ENCODE results near the gene NBPF1.
"Not testable (repeated sequence)": the region's sequence is repeated elsewhere in the genome, so short reads cannot be mapped to it uniquely, and the experiment has no call there.

Gene NBPF1

GRCh38 chr1:16605532-16606505 is 7.5 kb downstream of the NBPF1 start:
- no peak for DNase-seq (ENCODE audit: low spot score)

- no peak for DNase-seq (ENCODE audit: low spot score)
Measured at GRCh38 chr1:16605213-16605525, 8.2 kb downstream of the NBPF1 start.

- DNase-seq (ENCODE audit: low spot score) = not testable (repeated sequence)
Measured at GRCh38 chr1:16604514-16605212, 8.7 kb downstream of the NBPF1 start.

GRCh38 chr1:16603623-16604022 is 9.7 kb downstream of the NBPF1 start:
- DNase-seq (ENCODE audit: low spot score) = not testable (repeated sequence)

- DNase-seq (ENCODE audit: low spot score) = not testable (repeated sequence)
Measured at GRCh38 chr1:16602336-16603011, 10.9 kb downstream of the NBPF1 start.

DNA sequence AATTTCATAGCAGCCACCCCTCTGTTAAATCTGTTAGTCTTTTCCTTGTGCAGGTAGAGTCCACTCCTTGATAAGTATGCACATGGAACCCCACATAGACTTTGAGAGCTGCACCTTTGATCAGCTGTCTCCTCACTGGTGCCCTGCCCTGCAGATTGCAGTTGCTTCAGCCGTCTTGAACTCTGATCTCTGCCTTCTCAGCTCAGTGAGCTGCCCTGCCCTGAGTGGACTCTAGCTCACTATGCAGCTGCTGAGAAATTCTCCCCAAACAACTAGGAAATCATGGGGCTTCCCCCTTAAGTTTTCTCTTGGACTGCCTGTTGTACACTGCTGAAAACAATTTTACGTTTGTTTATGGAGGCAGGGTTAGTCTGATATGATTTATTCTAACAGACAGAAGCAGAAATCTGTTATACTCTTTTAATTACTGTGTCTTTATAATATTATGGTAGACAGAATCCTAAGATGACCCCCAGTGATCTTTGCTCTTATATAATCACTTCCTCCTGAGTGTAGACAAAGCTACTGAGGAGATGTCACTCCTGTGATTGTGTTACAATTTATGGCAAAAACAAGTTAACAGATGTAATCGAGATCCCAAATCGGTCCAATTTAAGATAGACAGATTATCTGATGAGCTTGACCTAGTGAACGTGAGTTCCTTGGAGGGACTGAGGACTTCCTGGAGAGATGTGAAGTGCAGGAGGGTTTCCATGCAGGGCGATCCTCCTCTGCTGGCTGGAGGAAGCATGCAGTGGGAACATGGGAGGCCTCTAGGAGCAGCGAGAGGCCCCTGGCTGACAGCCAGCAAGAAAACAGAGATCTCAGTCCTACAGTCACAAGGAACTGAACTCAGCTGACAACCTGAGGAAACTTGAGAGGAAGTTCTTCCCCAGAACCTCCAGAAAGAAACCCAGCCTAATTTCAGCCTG is 12.2 kb downstream of the NBPF1 start:
- DNase-seq (ENCODE audit: low spot score) = not testable (repeated sequence)

DNA sequence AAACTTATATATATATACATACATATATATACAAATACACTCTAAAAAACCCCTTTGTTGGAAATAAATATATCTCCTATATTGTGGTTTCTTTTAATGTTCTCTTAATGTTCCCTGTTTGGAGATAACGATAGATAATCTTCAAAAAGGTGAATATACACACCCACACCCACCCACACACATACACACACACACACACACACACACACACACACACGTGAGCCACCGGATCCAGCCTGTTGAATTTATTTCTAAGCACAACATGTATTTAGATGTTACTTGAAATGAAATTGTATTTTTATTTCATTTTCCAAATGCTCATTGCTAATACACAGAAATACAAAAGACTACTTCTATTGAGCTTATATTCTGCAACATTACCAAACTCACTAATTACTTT is 14.0 kb downstream of the NBPF1 start:
- DNase-seq (ENCODE audit: low spot score) = not testable (repeated sequence)

GRCh38 chr1:16595216-16595615 is 18.1 kb downstream of the NBPF1 start:
- DNase-seq (ENCODE audit: low spot score) = not testable (repeated sequence)

DNA sequence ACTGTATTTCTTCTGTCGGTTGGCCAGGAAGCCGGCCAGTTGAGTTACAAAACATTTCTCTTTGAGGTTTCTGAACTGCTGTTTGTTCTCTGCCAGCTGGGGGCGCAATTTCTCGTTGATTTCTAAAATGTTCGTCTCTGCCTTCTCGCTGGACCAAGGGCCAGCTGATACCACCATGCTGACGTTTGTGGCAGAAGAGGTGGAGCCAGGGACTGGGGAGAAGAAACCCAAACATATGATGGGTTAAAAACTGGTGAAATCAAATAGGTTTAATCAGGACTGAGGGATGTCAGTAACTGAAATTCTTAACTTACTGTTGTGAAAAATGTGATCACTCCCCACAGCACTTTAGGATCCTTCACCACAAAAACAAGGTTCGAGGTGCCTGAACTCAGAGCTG is 21.5 kb downstream of the NBPF1 start:
- DNase-seq (ENCODE audit: low spot score) = not testable (repeated sequence)

- DNase-seq (ENCODE audit: low spot score) = not testable (repeated sequence)
Measured at GRCh38 chr1:16588081-16588480, 25.3 kb downstream of the NBPF1 start.

DNA sequence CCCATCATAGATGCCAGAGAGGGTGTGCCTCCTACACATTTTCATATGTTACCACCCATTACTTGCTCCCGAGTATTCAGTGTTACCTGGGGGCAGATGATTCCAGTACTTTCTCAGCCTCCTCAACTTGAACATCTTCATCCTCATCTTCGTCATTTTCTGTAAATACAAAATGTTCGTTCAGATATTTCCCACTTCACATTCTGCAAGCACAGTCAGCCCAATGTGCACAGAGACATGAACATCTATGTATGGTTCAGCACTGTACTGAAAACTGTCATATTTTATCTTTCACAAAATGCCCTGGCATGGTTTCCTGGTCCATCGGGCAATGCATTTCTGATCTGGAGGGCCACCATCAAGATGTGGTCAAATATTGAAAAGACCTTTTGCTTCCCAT is 25.7 kb downstream of the NBPF1 start:
- DNase-seq (ENCODE audit: low spot score) = not testable (repeated sequence)

DNA sequence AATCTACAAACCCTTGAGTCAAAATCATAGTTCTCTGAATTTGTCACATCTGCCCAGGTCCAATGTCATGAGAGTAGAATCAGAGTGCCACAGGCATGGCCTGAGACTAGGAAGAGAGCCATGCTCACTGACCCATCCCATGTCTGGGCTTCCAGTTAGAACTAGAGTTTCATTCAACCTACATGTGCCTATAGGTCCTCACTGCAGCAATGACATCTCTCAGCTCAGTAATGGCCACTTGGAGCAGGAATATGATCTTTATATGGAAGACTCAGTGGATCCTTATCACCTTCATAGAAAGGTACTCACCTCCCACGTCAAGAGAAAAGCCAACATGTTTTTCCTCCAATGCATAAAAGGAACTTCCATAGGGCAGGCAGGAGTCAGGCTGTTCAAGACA is 48.0 kb downstream of the NBPF1 start:
- DNase-seq (ENCODE audit: low spot score) = not testable (repeated sequence)

DNA sequence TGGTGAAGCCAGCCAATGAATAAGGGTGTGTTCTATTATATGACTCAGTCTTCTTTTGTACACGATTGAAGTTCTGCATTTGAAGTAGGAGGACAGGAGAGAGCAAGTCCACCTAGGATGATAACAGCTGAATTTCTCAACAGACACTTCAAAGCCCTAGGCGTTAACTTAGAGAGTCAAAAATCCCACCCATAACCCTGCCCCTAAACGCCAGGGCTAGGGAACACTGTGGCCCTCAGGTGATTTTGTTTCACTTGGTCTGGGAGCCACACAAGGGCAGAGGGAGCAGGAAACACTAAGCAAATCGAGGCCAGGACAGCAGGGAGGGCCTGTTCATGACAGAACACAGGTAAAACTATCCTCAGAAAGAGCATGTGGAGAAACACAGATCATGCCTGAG is 52.3 kb downstream of the NBPF1 start:
- DNase-seq (ENCODE audit: low spot score) = not testable (repeated sequence)

DNA sequence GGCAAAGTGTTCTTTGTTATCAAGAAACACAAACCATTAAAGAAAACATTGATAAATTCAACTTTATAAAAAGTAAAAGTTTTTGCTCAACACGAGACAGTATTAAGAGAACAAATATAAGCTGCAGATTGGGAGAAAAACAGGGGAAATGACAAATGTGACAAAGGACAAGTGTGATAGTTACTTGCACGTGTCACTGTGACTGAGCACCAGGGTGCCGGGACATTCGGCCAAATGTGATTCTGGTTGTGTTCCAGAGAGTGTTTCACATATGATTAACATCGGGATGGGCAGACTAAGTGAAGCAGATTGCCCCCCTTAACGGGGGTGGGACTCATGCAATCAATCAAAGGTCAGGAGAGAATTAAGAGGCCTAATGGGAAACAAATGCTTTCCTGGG is 52.9 kb downstream of the NBPF1 start:
- not testable (repeated sequence) for DNase-seq (ENCODE audit: low spot score)

- not testable (repeated sequence) for DNase-seq (ENCODE audit: low spot score)
Measured at GRCh38 chr1:16559688-16560087, 53.7 kb downstream of the NBPF1 start.

- not testable (repeated sequence) for DNase-seq (ENCODE audit: low spot score)
Measured at GRCh38 chr1:16557034-16557433, 56.3 kb downstream of the NBPF1 start.

DNA sequence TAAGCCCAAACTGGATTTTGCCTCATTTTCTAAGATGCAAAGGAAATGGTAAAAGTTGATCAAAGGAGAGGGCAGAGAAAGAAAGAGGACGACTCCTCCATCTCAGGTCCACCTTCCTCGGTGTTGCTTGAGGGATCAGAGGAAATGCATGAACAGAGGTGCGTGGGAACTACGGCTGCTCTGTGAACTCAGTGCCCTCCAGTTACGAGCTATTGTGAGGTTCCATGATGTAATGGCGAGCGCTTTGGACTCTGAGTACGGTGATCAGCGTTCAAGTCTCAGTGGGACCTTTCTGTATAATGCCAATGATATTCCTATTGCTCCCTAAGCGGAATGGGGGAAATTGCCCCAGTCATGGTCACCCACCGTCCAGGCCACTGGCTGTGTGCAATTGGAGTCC is 60.1 kb downstream of the NBPF1 start:
- not testable (repeated sequence) for DNase-seq (ENCODE audit: low spot score)

DNA sequence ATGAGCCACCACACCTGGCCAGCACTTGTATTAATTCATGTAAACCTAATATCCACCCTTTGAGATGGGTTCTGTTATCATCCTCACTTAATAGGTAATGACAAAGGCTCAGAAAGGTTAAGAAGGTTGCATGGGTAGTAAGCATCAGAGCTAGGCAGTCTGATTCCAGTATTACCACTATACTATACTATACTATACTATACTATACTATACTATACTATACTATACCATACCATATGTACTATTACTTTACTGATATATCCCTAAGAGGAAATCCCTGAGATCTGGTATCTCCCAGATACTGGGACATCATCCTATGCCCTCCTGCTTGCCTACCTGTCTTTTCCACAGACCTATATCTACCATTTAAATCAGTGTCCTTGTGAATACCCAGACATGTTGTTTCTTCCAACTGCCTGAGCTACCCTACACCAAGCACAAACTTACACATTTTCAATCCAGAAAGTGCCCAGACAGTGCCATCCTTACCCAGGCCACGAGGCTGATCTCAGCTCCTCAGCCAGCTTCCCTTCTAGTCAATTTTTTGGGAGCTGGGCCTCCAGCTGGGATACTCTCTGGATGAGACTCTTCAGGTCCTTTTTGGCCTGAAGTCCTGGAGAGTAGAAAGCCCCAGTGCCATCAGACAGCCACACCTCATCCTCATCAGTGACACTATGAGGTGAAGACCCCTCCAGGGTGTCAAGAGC is 63.0 kb downstream of the NBPF1 start:
- not testable (repeated sequence) for DNase-seq (ENCODE audit: low spot score)

- DNase-seq (ENCODE audit: low spot score) = not testable (repeated sequence)
Measured at GRCh38 chr1:16549545-16549944, 63.8 kb downstream of the NBPF1 start.

- not testable (repeated sequence) for DNase-seq (ENCODE audit: low spot score)
Measured at GRCh38 chr1:16547502-16548241, 65.7 kb downstream of the NBPF1 start.

All from kidney capillary endothelial cell (primary cell).